ENCODE measurements around the gene GPC3.

Gene GPC3

DNA sequence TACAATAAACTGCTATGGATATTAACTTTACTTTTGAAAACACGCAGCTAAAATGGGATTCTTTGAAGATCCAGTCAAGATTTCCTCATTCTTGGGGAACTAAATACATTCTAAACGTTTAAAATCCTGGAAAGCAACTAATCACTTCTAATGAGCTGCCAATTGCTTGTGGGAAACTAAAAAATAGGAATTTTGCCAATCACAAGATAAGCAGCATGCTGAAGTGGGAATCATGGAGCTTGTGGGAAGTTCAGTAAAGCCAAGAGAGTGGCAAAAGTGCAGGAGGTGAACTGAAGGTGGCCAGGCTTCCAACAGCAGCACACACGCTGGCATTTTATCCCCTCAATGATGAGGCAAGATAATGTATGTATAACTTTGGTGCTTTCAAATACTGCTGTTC is 133.0 kb downstream of the GPC3 start:
- TF ChIP-seq, protein P1, sequence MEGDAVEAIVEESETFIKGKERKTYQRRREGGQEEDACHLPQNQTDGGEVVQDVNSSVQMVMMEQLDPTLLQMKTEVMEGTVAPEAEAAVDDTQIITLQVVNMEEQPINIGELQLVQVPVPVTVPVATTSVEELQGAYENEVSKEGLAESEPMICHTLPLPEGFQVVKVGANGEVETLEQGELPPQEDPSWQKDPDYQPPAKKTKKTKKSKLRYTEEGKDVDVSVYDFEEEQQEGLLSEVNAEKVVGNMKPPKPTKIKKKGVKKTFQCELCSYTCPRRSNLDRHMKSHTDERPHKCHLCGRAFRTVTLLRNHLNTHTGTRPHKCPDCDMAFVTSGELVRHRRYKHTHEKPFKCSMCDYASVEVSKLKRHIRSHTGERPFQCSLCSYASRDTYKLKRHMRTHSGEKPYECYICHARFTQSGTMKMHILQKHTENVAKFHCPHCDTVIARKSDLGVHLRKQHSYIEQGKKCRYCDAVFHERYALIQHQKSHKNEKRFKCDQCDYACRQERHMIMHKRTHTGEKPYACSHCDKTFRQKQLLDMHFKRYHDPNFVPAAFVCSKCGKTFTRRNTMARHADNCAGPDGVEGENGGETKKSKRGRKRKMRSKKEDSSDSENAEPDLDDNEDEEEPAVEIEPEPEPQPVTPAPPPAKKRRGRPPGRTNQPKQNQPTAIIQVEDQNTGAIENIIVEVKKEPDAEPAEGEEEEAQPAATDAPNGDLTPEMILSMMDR (conservative IDR thresholded peaks at IDR 0.05; ENCODE audit: low read length): no peak
- H3K4me3 ChIP-seq (ENCODE audit: low read length): no peak overlapping the region
- DNase-seq (ENCODE audit: low read depth): no peak

DNA sequence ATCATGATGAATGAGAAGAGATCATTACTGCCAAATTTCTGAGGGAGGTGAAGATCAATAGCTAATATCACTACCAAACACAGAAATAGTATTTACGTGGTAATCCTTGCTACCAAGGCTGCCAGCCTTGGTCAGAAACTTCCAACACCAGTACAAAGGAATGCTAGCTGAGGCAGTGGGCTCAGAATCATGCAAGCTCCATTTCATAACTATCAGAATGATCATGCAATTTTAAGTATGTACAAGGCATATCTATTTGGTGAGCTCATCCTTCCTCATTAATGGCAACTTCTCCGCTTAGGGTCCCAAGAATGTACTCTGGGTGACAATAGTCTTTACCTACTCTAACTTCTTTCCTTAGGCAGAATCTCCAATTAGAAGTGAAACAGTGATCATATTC is 135.0 kb downstream of the GPC3 start:
- DNase-seq (ENCODE audit: low read depth): no peak
- no peak overlapping the region for H3K4me3 ChIP-seq (ENCODE audit: low read length)
- TF ChIP-seq, protein P1 (conservative IDR thresholded peaks at IDR 0.05; ENCODE audit: low read length): no peak

DNA sequence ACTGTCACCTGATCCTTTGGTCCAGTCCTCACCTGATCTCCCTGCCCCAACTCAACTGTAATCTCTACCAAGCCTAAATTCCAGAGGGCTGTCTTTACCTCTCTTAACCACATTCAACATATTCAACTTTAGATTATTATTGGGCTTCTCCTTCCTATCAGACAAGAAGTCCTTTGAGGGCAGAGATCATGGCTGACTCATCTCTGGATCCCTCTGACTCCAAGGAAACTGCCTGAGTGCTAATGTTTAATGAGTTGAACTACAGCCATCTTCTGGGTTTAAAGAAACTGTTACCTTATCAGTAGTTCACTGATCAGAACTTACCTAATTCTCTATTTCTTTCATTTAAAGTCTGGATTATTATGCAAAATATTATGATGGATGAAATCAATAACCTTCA is 135.7 kb downstream of the GPC3 start:
- TF ChIP-seq, protein P1 (conservative IDR thresholded peaks at IDR 0.05; ENCODE audit: low read length): no peak
- H3K4me3 ChIP-seq (ENCODE audit: low read length): no peak overlapping the region
- no peak for DNase-seq (ENCODE audit: low read depth)

DNA sequence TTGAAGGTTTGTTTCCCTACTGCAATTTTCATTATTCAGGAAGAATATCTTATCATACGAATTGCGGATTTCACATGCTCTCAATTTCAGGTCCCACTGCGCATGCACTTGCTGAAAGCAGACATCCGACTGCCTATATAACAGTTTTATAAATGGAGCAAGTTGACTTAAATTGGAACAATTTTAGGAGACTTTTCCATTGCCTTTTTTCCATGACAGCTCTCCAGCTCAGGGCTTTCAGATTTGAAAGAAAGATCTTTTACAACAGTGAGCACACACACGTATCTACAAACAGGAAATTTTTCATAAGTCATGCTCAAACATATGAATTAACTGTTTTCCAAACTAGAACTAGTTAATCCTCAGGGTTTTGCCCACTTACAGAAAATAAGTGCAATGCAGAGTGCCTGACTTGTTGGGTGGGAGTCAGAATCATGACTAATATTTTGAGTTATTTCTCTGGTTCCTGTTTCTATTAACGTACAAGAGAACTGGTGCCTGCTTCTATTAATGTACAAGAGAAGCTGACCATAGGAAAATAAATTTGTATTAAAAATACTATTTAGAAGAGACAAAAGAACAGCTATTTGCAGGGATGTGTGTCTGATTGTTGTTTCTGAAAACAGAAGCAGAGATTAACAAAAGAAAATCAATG is 137.9 kb downstream of the GPC3 start:
- TF ChIP-seq, protein P1 (conservative IDR thresholded peaks at IDR 0.05; ENCODE audit: low read length): no peak
- DNase-seq (ENCODE audit: low read depth): no peak
- no peak overlapping the region for H3K4me3 ChIP-seq (ENCODE audit: low read length)

DNA sequence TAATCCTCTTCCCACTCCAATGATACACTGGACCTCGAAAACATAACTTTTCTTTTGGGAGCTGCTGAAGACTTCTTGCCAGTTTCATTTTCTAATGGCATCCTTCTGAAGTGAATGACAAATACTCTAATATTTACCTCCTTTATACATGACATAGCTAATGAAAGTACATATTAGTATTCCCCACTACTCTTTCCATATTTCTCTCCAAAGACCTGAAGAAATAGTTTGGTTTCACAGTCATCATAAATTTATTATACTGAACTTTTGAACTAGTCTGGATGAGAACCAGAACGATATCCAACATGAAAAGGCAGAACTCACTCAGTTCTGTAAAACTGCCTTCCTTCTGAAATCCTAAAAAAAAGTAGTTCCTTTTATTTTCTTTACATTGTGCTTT is 139.1 kb downstream of the GPC3 start:
- no peak overlapping the region for H3K4me3 ChIP-seq (ENCODE audit: low read length)
- no peak for DNase-seq (ENCODE audit: low read depth)
- TF ChIP-seq, protein P1 (conservative IDR thresholded peaks at IDR 0.05; ENCODE audit: low read length): no peak

DNA sequence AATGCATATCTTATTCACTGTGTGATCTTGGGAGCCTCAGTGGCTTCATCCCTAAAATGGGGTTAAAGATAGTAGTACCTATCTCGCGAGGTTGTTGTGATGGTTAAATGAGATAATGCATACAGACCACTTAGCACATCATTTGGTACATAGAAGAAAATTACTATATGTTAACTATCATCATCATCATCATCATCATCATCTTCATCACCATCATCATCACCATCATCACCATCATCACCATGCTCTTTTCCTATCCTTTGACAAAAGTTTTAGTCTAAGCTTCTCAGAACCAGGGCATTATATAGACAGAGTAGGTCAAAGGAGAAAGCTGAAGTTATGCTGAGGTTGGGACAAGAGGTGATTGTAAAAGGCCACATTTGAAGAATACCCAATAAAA is 145.0 kb downstream of the GPC3 start:
- no peak overlapping the region for H3K4me3 ChIP-seq (ENCODE audit: low read length)
- DNase-seq (ENCODE audit: low read depth): no peak

More for the DNA sequence above, 145.0 kb downstream of the GPC3 start:
- TF ChIP-seq, protein P1 (conservative IDR thresholded peaks at IDR 0.05; ENCODE audit: low read length): no peak
